Spleen (tissue), 11 donors: ENCODE measurements around the gene ABCA1. TPM values are rescaled to one million over a fixed set of nuclear protein-coding genes. Genes with fewer than 3 reads are reported as not detected.
A peak's percentile ranks its signal among the peaks of the same experiment; 100 is the strongest.

Experiments used
- DNase-seq: peaks from one replicate; pipeline ENCODE4 v3.0.0-alpha.2; 2020
- H3K27ac ChIP-seq, 8 donors: fragments of 200-600 bp; sonication (generic) in 7 of 8; 1 replicate in 4 of 8; 2 replicates in 4 of 8; pipeline versions ENCODE4 v1.5.0 to v1.8.0; 2016 to 2021; ENCODE audit warnings: inconsistent platforms in 4 of 8, mild to moderate bottlenecking in 4 of 8, moderate library complexity in 1 of 8
- H3K27me3 ChIP-seq, 7 donors: fragments of 200-600 bp; sonication (generic) in 6 of 7; replicated peaks in 1 of 7; 1 replicate in 4 of 7; 2 replicates in 3 of 7; pipeline versions ENCODE4 v1.5.0 to v1.8.0; 2016 to 2021; ENCODE audit warnings: inconsistent platforms in 3 of 7, mild to moderate bottlenecking in 1 of 7
- H3K36me3 ChIP-seq, 6 donors: fragments of 200-600 bp; sonication (generic) in 5 of 6; 1 replicate in 4 of 6; 2 replicates in 2 of 6; pipeline versions ENCODE4 v1.5.0 to v1.8.0; 2016 to 2021; ENCODE audit warnings: inconsistent platforms in 2 of 6
- H3K4me1 ChIP-seq, 6 donors: fragments of 200-600 bp; sonication (generic) in 5 of 6; 1 replicate in 3 of 6; 2 replicates in 3 of 6; pipeline versions ENCODE4 v1.5.0 to v1.8.0; 2016 to 2021; ENCODE audit warnings: inconsistent platforms in 3 of 6
- H3K4me3 ChIP-seq, 8 donors: fragments of 200-600 bp; sonication (generic) in 7 of 8; 1 replicate in 4 of 8; 2 replicates in 4 of 8; pipeline versions ENCODE4 v1.5.0 to v1.8.0; 2016 to 2021; ENCODE audit warnings: inconsistent platforms in 4 of 8, mild to moderate bottlenecking in 4 of 8, moderate library complexity in 2 of 8
- H3K9me3 ChIP-seq, 8 donors: fragments of 200-600 bp; sonication (generic) in 7 of 8; 1 replicate in 4 of 8; 2 replicates in 4 of 8; pipeline versions ENCODE4 v1.5.0 to v1.8.0; 2016 to 2021; ENCODE audit warnings: inconsistent platforms in 4 of 8
- CTCF ChIP-seq, 11 experiments: fragments of 200-600 bp in 7 of 11; fragments of 450-650 bp in 4 of 11; sonication (generic) in 4 of 11; IDR thresholded peaks in 8 of 11; conservative IDR thresholded peaks in 3 of 11; 1 replicate in 7 of 11; 2 replicates in 4 of 11; pipeline versions ENCODE4 v1.4.0 to v1.8.0; 2016 to 2021; ENCODE audit warnings: antibody characterized with exemption in 11 of 11, inconsistent platforms in 4 of 11, mild to moderate bottlenecking in 1 of 11
- POLR2A ChIP-seq, 3 donors: fragments of 450-650 bp; IDR thresholded peaks; one replicate each; pipeline ENCODE4 v1.5.1; 2017; ENCODE audit warnings: antibody characterized with exemption in 3 of 3, mild to moderate bottlenecking in 1 of 3
- POLR2AphosphoS5 ChIP-seq, 3 donors: sonication (generic); formaldehyde crosslinking; IDR thresholded peaks; one replicate each; pipeline ENCODE4 v1.5.1; 2017; ENCODE audit warnings: antibody characterized with exemption in 3 of 3
- WGBS, 5 donors: extraction: QIAGEN DNeasy Blood & Tissue Kit in 3 of 5; methylation state at CpG; one replicate each; pipeline versions ENCODE4 v1.1.5 to v1.1.7; 2013 to 2018; 5-methylcytosine and 5-hydroxymethylcytosine counted together
- intact Hi-C: fragments of 100-400 bp; cut with DNase I; formaldehyde crosslinking; loops from one replicate; pipeline ENCODE4 v1.15.0; 2023; ENCODE audit warnings: low total_unique reads
- polyA plus RNA-seq, 3 donors: library from polyadenylated mRNA; stranded (reverse); fragments of 200-250 nt; gene quantifications; one replicate each; pipeline ENCODE4 v1.2.1, GENCODE V29; 2013
- total RNA-seq, 7 donors: library from RNA; depleted of rRNA in 3 of 7; stranded (reverse); fragments of >200 nt in 3 of 7; fragmentation: NEBNext Ultra II Directional in 4 of 7; extraction: Animal tissue kit (Norgen Biotek cat#: 25700) in 4 of 7; gene quantifications; one replicate each; pipeline versions ENCODE4 v1.1.0 to v1.2.1, GENCODE V29; 2016 to 2021
- donor health status: healthy with polysubstance abuse.
- donor health status: DM: no; HTN: no; CAD: no; lungs with moderate emphysema.
- donor health status: DM: no; HTN: no; CAD: no.
- donor health status: Bipolar disorder and iron deficiency.
- donor health status: healthy.
- donor health status: DM: no; HTN: no; CAD: no.
- donor health status: DM: yes; HTN: yes; CAD: no.

The ABCA1 gene
- total and polyA plus RNA-seq, 10 donors = 4.5 to 78.4 (median 60.2) TPM

- no peak for DNase-seq
- Histone ChIP-seq H3K27ac (no peak overlapping the region), H3K27me3 (peaks cover 0 to 11% (median 0%) of the 10 kb centered on the region in 7 donors), H3K9me3 (no peaks in the 10 kb centered on the region), H3K4me1 (peaks cover 0 to 21% (median 8%) of the 10 kb centered on the region in 6 donors), H3K36me3 (no peaks in the 10 kb centered on the region), H3K4me3 (no peak overlapping the region)
- no peak for TF ChIP-seq POLR2AphosphoS5 (IDR thresholded peaks at IDR 0.05)
- no peak for TF ChIP-seq CTCF (IDR thresholded peaks at IDR 0.05 in 8 of 11, conservative IDR thresholded peaks at IDR 0.05 in 3 of 11)
- no peak for TF ChIP-seq POLR2A (IDR thresholded peaks at IDR 0.05)
- 93 to 97% (median 96%) methylated on average over 6 of the region's 6 CpGs for WGBS, 5 donors
- intact Hi-C loops = no loop called here
Measured at GRCh38 chr9:104963076-104963475, 35.1 kb upstream of the ABCA1 start.

- no peak for DNase-seq
- Histone ChIP-seq H3K27me3 (peaks cover 0 to 11% (median 0%) of the 10 kb centered on the region in 7 donors), H3K4me3 (no peak overlapping the region), H3K36me3 (no peaks in the 10 kb centered on the region), H3K27ac (no peak overlapping the region), H3K4me1 (peaks cover 0 to 14% (median 3%) of the 10 kb centered on the region in 6 donors), H3K9me3 (no peaks in the 10 kb centered on the region)
- 78 to 91% (median 87%) methylated on average over 6 of the region's 6 CpGs for WGBS, 5 donors
- intact Hi-C loops = no loop called here
- no peak for TF ChIP-seq CTCF (IDR thresholded peaks at IDR 0.05 in 8 of 11, conservative IDR thresholded peaks at IDR 0.05 in 3 of 11)
- TF ChIP-seq POLR2AphosphoS5 (IDR thresholded peaks at IDR 0.05) = no peak
- no peak for TF ChIP-seq POLR2A (IDR thresholded peaks at IDR 0.05)
Measured at GRCh38 chr9:104961701-104962359, 33.9 kb upstream of the ABCA1 start.

- intact Hi-C loops = no loop called here
- TF ChIP-seq CTCF (IDR thresholded peaks at IDR 0.05 in 8 of 11, conservative IDR thresholded peaks at IDR 0.05 in 3 of 11) (no peak), POLR2AphosphoS5 (IDR thresholded peaks at IDR 0.05) (peak in 1 of 3 donors; percentile 34), POLR2A (IDR thresholded peaks at IDR 0.05) (no peak)
- no peak for DNase-seq
- H3K9me3 ChIP-seq = no peaks in the 10 kb centered on the region
- H3K36me3 ChIP-seq = no peaks in the 10 kb centered on the region
- H3K4me3 ChIP-seq = no peak overlapping the region
- WGBS, 5 donors = 53 to 61% (median 58%) methylated on average over 5 of the region's 5 CpGs
- H3K4me1 ChIP-seq = peaks cover 0 to 14% (median 3%) of the 10 kb centered on the region in 6 donors
- H3K27ac ChIP-seq = no peak overlapping the region
- H3K27me3 ChIP-seq = peaks cover 0 to 11% (median 0%) of the 10 kb centered on the region in 7 donors
Measured at GRCh38 chr9:104961238-104961637, 33.3 kb upstream of the ABCA1 start.

- H3K27ac ChIP-seq = no peak overlapping the region
- WGBS, 5 donors = 58 to 78% (median 74%) methylated on average over 2 of the region's 2 CpGs
- intact Hi-C loops = no loop called here
- H3K4me1 ChIP-seq = peaks cover 0 to 14% (median 3%) of the 10 kb centered on the region in 6 donors
- H3K36me3 ChIP-seq = no peaks in the 10 kb centered on the region
- no peak overlapping the region for H3K4me3 ChIP-seq
- no peaks in the 10 kb centered on the region for H3K9me3 ChIP-seq
- no peak for DNase-seq
- H3K27me3 ChIP-seq = peaks cover 0 to 11% (median 0%) of the 10 kb centered on the region in 7 donors
- TF ChIP-seq CTCF (IDR thresholded peaks at IDR 0.05 in 8 of 11, conservative IDR thresholded peaks at IDR 0.05 in 3 of 11) (no peak), POLR2A (IDR thresholded peaks at IDR 0.05) (no peak), POLR2AphosphoS5 (IDR thresholded peaks at IDR 0.05) (no peak)
Measured at GRCh38 chr9:104960662-104961061, 32.7 kb upstream of the ABCA1 start.
